Glomerular visceral epithelial cell (primary cell): Measurements from ENCODE around the gene ATG5.
A peak's percentile ranks its signal among the peaks of the same experiment; 100 is the strongest.

ENCODE experiments used
- DNase-seq: peaks from one replicate; pipeline ENCODE4 v3.0.0-alpha.2; 2016; ENCODE audit errors: extremely low spot score

Gene ATG5

DNA sequence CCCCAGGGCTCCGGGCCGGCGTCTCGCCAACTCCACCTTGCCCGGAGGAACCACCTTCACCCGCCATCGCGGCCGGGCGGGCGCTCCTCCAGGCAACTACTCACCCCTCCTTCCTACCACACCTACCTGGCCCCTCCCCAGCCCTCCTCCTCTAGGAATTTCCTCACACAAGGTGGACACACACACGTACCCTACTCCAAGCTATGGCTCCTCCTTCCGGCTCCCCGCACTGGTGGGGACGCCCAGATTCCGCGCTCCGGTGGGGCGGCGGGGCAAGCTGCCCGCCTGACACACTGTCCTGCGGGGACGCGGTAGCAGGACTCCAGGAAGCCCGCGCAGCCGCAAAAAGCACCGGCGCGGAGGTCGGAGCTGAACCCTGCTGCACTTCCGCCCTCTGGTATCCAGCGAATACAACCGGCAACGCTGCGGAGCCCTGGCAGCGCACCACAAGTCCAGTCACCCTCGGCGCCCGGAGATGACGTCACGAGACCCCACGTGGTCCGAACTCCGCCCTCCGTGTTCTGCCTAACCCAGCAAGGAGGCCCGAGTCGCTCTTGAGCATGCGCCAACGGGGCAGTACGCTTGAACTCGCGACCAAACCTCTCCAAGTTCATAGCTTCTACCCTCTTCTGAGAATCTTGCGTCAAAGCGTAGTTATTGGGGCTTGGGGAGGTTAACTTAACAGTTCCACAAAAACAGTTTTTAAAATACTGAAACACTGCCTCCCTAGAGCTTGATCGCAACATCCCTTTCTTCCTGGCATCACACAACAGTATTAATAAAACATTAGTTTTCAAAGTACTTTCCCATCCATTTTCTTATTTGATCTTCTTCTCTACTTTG, at the start of gene ATG5:
ATG5 (minus strand) TSS at position 425 of the 843 bp plus-strand sequence. CDS start 9,552 bp downstream, outside the sequence.
- DNase-seq: peak; percentile 99

DNA sequence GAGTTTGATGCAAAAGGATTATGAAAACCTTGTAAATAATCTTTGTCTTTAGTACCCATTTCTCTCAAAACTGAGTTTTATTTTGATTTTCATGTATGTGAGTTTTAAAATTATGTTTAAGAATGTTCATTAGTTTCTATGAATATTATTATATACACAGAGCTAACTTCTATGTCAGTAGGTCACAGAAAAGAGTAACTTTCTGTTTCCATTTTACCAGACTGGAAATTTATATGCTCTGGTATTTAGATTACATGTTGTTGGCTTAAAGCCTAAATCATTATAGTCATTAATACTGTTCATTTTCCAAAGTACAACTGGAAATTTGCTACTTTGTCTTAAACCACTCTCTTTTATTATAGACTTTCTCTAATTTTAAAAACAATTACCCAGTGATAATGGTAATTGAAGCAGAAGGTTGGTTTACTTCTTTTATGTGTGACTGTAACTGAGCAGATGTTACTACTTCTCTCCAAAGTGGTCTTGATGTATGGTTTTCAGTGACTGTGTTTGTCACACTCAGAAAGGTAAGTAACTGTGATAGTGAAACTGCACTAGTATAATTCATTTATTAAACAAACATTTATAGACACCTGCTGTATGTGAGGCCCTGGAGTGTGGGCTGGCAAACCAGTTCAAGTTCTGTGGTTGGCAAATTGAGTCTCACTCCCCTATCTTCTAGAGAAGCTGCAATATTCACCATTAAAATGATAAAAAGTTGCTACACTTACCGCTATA, 48.1 kb upstream of the ATG5 start:
- no peak for DNase-seq

DNA sequence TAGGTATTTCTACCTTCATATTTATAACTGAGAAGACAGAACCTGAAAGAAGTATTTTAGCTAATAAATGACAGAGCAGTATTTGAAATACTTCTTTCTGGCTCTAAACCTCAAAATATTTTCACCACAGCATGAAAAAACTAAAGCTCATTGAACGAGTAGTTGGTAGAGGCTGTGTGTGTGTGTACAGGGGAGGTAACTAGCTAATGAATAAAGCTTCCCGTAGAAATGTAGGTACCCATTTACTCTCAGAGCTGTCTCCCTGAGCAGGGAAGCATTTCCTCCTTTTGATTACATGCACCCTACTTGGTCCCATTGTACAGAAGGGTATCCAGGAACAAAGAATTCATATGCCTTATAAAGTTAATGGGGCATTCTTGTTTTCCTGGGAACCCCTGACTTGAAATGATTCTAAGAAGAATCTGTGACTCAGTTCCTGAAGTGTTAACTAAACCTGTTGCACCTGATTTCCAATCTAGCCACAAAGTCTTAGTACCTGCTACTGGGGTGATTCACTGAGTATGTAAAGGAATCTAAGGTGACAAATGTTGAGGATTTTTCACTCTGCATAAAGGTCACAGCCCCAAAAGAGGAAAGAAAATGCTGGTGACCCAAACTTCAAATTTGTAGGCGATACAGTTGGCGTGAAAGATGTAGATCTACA, 47.4 kb upstream of the ATG5 start:
- no peak for DNase-seq

DNA sequence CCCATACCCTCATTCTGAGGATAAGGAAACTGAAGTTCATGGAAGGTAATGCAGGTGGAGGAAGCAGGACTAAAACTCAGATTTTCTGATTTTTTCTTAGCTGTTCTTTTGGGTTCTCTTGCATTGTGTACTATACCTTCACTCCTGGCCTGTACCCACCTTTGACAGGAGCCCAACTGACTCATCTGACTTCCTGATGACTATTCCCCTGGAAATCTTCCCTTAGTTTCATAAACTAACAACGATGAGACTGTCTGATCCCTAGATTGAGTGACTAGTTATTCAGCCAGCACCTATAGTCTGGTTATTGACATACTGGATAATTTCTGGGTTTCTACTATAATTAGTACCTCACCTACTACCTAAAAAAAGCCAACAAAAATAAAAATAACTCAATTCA, 45.1 kb upstream of the ATG5 start:
- peak; percentile 18 for DNase-seq

DNA sequence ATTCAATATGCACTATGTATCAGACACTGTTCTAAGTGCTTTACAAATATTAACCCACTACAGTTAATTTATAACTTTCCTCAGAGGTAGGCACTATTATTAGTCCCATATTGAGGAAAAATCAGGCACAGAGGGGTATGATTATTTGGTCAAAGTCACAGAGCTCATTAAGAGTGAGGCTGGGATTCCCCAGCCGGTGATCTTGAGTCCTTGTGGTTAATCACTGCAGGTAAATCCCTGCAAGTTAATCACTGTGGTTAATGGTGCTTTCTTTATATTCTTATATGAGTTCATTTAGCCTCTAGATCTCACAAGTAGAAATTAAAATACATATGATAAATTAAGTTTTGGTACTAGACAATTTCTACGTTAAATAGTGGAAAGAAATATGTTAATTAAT, 44.2 kb upstream of the ATG5 start:
- no peak for DNase-seq

DNA sequence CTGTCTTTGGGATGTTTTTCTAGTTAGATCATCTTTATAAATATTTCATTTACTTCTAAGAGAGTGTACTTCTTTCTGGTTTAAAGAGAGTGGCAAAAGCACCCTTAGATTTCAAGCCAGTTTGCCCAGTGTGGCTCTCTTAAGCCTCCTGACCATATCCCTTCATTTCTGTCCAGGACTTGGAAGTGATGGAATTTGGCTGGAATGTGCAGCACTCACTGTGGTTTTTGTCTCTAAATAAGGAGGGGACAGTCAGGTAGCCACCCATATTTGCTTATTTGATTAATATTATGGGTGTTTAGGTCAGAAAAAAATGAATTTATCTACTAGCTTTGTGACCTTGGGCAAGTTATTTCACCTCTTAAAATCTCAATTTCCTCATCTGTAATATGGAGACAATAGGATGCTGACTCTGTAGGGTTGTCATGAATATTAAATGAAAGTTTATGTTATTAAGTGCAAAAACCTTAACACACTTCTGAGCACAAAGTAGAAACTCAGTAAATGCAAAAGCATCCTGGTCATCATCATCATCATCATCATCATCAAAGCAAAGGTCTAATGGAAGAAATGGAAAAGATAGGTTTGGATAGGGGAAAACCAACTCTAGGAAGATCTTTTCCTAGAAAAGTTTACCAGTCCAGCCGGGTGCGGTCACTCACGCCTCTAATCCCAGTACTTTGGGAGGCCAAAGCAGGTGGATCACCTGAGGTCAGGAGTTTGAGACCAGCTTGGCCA, 38.0 kb upstream of the ATG5 start:
- DNase-seq: peak; percentile 21

DNA sequence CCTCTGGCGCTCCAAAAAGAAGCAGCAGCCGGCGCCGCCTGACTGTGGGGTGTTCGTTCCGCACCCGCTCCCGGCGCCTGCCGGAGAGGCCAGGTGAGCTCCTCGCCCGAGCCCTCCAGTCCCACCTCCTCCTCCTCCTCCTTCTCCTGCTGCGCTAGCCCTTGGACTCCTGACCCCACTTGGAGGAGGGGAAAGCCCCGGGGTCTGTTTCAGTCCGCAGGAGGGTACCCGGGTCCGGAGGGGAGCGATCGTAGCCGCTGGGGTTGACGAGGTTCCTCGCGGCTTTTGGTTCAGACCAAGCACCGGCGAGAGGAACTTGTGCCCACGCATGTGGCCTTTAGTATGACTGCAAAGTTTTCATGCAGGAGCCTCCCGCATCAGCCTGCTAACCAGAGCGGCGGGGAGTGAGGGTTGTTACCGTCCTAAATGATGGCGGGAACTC, 35.5 kb upstream of the ATG5 start:
- DNase-seq: no peak

DNA sequence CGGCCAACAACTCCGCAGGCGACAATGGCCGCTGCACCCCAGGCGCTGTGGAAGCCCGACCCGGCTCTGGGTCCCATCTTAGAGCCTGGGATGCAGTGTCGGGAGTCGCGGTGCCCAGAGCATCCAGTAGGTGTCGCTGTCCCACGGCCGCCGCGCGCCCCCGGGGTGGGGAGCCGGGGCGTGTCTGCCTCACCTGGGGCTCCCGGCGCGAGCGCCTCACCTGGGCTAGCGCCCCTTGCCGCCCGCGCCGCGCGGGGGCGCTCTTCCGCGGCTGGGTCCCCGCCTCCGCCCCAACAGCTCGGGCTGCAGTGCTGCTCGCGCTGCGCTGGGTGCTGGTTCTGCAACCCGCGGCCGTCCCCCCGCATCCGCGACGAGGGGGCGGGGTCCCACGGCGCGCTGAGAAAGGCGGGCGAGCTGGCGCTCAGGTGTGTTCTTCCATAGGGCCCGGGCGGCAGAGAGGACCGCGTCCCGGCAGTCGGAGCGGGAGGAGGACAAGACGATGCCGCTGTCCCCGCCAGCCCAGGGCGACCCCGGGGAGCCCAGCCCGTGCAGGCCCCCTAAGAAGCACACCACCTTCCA, 34.9 kb upstream of the ATG5 start, which contains the start of gene CRYBG1:
CRYBG1 (plus strand) TSS at position 308 of the 579 bp plus-strand sequence; CDS start at position 500, 192 bp downstream.
- DNase-seq: peak; percentile 54

DNA sequence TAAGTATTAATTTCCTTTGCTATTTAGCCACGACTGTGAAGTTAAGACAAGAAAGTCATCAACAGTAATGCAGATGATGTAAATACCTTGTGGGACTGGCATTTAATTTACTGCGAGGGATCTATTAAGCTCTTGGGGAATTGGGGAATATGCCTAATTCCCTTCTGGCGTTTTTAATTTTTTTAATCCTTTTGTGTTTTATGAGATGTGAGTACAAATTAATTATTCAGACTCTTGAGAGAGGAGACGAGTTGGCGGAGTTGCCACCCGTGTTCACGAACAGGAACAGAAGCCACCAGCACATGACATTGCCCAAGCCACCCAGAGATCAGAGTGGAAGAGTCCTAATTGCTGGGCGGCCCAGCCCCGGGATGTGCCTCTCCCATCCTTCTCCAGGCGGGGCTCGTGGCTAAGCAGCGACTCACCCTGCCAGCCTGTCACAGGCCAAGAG, 34.4 kb upstream of the ATG5 start:
- DNase-seq: no peak

DNA sequence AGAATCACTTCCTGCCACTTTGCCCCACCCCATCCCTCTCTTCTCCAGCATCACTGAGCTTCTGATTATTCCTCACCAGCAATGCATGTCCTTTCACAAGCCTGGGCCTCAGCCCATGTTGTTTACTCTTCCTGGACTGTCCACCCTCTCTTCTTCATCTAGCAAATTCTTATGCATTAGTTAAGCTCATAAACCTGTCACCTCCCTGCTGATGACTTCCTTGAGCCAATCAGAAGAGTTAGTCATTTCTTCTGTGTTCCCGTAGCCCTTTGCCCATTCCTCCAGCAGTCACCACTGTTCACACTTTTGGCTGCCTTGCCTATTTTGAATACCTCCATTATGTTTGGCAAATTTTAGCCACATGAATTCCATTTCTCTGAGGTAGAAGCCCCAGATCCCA, 30.8 kb upstream of the ATG5 start:
- DNase-seq: no peak

DNA sequence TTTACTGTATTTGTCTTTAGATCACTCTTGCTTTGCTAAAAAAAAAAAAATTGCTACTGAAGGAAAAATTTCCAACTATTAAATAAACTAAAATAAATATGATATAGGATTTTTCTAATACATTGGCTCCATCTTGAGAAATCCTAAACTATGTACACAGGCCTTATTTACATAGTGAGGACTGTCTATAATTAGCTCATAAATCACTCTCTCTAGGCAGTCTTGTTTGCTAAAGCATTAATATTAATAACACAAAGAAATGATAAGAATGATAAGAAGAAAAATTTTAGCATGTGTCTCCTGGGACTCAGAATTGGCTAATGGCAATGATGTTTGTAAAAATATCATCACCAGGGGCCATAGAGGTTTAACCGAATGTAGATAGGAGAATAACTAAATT, 21.7 kb upstream of the ATG5 start:
- DNase-seq: no peak

DNA sequence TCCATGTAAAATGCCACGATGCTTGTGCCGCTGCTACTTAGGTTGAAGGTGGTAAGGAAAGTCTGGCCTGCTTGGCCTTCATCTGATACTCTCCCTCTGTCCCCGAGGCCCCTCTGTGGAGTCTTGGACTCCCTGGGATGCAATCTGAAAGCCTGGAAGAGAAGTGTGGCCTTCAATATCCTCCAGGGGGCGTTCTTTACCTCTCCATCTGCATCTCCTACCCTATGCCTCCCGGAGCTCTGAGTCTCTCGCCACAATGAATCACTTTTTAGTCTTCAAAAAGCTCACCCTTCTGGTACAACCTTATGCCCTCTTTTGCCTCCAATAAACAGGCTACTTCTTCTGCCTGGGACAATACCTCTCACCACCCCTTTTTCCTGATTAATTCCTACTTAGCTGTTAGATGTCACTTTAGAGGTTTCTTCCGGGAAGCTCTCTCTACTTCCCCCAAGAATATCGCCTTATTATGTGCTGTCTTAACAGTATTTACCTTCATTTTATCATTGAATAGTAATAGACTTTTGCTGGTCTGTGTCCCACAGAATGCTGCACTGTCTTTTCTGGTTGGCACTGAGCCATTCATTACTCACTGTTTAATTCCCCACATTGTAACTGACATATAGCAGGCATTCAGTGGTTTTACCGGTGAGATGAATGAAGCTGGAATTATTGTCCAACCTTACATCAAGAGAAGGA, 13.9 kb upstream of the ATG5 start:
- DNase-seq: peak; percentile 87

DNA sequence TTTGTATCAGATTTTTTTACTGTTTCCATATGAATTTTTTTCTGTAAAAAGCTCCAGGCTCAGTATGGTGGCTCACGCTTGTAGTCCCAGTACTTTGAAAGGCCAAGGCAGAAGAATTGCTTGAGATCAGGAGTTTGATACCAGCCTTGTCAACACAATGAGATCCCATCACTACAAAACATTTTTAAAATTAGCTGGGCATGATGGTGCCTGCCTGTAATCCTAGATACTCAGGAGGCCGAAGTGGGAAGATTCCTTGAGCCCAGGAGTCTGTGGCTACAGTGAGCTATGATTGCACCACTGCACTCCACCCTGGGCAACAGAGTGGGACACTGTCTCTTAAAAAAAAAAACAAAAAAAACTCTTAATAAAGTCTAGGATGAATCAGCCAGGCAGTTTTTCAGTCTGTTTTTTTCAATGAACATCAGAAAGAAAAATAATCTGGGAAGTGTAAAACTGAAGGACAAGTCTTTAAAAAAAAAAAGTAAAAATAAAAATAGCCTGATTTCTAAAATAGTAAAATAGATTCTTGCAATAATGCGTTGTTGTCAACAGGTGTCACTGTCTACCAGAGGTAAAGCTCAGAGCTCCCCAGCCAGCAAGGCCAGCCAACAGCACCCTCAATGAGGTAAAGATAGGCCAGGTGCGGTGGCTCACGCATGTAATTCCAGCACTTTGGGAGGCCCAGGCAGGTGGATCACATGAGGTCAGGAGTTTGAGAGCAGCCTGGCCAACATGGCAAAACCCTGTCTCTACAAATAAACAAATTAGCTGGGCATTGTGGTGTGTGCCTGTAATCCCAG, 9.3 kb upstream of the ATG5 start:
- peak; percentile 61 for DNase-seq

DNA sequence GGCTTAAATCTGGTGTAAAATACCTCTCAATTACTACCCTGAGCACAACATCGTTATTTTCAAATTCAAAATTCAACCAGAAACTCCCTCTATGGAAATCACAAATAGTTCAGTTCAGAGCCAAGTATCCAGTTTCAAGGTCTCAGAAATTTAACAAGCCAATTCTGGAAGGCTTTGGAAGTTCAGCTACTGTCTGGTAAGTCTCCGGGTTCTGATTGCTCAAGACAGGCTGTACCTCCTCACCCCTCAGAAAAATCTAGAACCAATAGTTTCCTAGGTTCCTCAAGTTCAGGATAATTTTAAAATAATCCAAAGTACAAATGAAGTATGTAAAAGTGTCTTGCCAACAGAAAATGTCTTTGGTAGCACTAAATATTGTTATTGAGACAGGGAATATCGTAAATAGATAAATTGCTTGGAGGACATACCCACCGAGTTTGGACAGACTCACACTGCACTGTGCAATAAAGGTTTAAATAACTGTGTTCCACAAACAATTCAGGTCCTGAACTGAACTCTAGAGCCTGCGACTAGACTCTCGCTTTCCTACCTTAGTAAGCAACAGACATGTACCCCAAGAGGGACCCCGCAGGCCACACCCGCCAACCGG, 729 bp downstream of the ATG5 start:
- DNase-seq: peak; percentile 20

DNA sequence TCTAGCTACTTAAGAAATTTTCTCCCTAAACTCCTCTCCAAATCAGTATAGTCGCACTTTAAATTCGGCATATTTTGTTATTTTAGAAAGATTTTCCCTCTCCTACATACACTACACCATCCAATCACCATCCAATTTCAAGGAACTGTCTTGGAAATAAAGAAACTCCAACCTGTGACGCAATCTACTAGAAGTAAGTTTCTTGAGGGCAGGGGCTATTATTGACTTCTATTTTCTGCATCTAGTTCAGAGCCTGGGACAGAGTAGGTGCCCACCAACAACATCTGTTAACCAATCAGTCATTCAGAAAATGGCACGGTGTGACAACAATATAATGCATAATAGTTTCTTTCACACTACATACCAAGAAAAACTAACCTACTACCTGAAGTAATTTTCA, 3.6 kb downstream of the ATG5 start:
- DNase-seq: no peak

DNA sequence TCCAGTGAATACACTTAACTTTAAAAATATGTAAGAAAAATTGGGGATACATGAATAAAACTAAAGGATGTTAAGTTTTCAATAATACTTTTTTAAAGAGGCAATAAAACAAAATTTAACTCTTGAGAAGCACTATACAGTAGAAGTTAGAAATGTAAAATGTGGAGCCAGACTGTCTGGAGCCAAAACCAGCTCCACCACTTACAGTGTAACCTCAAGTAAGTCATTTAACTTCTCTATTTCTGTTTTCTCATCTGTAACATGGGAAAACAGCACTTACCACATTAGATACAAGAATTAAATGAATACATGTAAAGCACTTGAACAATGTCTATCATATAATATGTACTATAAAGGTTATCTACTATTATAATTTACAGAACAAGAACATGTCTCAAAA, 6.7 kb downstream of the ATG5 start:
- DNase-seq: no peak

DNA sequence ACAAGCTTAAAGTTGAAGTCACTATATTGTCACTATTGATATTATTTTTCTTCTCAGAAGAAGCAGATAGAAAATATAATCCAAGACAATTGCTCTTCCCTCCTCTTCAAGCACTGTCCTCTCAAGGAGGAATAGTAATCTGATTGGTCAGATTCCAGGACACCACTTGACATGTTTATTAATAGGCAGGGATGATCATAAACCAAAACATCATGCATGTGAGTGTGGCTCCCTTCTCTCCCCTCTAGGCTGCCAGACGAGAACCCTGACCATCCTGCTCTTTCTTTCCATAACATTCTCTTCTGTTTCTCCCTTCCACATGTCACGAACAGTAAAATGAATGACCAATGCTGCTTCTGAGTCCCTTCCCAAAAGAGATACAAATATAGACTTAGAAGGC, 7.5 kb downstream of the ATG5 start:
- no peak for DNase-seq

DNA sequence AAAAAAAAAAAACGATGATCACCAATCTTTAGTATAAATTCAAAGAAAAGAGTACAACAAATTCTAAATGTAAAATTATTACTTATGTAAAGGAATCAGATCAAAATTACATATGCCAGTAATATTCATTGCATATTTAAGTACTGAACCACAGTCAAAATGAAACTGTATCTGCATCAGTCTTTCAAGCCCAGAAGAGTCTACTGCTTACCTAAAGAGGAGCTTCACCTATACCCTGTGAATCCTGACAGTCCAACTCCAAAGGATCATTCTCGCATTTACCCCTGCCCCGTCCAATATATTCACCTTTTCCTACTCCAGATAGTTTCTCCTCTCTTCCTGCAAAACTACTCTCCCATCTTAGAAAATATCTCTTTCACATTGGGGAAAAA, 9.2 kb downstream of the ATG5 start:
- DNase-seq: no peak

DNA sequence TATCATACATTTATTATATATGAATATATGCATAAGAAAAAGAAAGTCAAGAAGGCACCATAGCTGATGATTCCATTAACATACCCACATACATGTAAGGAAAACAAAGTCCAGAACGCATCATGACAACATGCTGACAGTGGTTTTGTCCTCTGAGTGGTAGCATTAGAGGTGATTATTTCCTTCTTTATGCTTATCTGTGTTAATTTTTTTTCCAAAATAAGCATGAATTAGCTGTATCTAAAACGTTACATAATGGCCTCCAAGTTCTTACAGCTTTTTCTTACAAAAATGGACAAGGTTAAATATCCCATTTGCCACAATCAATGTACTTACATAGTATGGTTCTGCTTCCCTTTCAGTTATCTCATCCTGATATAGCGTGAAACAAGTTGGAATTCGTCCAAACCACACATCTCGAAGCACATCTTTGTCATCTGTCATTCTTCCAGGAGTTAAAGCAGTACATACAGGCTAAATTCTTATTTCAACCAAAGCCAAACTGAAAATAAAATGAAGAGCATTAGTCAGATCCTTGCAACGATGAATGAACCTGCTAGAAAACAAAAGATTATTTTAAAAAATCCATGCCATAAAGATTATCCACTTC, 9.7 kb downstream of the ATG5 start:
- peak; percentile 76 for DNase-seq
